Iris pigment epithelial cell (primary cell): Measurements from ENCODE around the gene RBL1.
"Not testable (repeated sequence)": the region's sequence is repeated elsewhere in the genome, so short reads cannot be mapped to it uniquely, and the experiment has no call there.

Source experiments
- DNase-seq: peaks from one replicate; pipeline ENCODE4 v3.0.0-alpha.2; 2011; ENCODE audit warnings: low read depth

Gene RBL1

DNA sequence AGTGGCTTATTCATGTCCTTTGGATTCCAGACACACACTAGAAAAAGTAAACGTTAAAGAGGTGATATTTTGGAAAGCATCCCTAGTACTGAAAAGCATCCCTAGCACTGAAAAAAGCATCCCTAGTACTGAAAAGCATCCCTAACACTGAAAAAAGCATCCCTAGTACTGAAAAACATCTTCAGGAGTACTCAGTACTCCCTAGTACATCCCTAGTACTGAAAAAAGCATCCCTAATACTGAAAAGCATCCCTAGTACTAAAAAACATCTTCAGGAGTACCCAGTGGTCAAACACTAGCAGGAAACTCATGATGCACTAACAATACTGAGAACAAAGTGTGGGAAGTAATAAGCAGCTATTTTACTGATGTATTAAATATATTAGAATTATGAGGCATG lies 98.7 kb downstream of the RBL1 start:
- DNase-seq = no peak

DNA sequence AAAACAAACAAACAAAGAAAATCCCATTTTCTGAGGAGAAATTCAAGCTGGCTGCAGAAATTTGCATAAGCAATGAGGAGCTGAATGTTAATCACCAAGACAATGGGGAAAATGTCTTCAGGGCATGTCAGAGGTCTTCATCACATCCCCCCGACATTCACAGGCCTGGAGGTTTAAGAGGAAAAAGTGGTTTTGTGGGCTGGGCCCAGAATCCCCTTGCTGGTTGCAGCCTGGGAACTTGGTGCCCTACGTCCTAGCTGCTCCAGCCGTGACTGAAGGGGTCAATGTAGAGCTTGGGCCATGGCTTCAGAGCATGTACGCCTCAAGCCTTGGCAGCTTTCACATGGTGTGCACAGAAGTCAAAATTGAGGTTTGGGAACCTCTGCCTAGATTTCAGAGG lies 101.6 kb downstream of the RBL1 start:
- DNase-seq = not testable (repeated sequence)

DNA sequence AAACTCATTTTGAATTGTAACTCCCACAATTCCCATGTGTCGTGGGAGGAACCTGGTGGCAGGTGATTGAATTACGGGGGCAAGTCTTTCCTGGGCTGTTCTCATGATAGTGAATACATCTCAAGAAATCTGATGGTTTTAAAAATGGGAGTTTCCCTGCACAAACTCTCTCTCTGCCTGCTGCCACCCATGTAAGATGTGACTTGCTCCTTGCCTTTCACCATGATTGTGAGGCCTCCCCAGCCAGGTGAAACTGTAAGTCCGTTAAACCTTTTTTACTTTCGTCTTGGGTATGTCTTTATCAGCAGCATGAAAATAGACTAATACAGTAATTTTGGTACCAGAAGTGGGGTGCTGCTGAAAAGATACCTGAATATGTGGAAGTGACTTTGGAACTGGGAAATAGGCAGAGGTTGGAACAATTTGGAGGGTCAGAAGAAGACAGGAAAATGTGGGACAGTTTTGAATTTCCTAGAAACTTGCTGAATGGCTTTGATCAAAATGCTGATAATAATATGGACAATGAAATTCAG lies 102.9 kb downstream of the RBL1 start:
- DNase-seq = no peak

DNA sequence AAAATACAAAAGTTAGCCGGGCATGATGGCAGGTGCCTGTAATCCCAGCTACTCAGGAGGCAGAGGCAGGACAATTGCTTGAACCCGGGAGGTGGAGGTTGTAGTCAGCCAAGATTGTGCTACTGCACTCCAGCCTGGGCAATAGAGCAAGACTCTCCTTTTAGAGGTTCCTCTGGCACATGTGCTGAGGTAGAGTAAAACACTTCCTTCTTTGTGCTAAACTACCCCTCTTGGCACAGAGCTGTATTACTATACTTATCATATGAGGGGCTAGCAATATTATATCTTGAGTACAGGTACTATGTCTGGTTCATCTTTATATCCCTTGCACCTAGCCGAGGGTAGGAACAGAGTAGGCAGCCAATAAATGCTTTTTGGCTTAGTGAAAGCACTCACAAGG lies 104.1 kb downstream of the RBL1 start:
- no peak for DNase-seq

DNA sequence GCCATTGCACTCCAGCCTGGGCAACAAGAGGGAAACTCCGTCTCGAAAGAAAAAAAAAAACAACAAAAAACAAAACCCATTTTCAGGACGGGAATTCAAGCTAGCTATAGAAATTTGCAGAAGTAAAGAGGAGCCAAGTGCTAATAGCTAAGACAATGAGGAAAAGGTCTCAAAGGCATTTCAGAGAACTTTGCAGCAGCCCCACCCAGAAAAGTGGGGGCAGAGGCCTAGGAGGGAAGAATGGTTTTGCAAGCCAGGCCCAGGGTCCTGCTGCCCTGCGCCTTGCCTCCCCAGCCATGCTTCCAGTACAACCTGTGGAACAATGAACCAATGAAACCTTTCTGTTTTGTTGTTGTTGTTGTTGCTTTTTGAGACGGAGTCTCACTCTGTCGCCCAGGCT lies 106.0 kb downstream of the RBL1 start:
- DNase-seq = no peak

DNA sequence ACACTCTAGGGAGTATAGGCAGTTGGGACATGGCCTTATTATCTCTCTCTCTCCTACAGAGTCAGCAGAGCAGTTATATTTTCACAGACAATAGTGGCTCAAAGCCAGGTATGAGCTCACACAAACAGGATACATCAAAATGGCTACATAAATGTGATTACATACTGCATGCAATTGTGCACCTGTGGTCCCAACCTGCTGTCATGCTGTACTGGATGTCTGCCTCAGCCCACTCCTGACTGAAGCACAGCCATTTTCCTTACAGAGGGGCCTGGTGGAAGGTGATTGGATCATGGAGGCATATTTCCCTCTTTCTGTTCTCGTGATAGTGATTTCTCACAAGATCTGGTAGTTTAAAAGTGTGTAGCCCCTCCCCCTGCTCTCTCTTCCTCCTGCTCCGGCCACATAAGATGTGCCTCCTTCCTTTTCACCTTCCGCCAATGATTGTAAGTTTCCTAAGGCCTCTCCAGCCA lies 107.3 kb downstream of the RBL1 start:
- peak; percentile 34 for DNase-seq

DNA sequence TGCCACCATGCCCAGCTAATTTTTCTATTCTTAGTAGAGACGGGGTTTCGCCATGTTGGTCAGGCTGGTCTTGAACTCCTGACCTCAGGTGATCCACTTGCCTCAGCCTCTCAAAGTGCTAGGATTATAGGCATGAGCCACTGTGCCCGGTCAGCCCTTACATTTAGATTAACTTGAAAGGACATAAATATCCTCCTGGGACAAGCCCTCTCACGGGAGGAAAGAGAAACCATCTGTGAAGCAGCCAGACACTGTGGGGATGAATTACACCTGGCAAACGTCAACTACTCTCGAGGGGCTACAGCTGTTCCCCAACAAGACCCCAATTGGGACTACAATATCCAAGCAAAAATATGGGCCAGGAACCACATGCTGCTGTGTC lies 111.5 kb downstream of the RBL1 start:
- DNase-seq = no peak

DNA sequence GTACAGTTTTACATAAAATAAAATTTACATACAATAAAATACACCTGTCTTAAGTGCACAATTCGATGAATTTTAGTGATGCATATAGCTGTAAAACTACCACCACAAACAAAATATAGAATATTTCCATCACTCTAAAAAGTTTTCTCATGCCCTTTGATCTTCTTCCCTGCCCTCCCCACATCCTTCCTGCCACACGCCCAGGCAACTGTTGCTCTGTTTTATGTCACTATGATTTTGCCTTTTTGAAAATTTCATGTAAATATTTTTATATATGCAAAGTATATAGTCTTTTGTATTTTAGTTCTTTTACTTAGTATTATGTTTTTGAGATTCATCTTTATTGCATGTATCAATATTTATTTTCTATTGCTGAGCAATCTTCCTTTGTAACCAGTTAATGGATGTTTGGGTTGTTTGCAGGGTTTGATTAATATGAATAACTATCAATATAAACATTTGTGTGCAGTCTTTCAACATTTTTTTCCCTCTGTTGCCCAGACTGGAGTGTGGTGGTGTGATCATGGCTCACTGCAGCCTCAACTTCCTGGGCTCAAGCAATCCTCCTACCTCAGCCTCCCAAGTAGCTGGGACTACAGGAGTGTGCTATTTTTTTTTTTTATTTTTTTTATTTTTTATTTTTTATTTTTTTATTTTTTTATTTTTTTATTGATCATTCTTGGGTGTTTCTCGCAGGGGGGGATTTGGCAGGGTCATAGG lies 120.5 kb downstream of the RBL1 start:
- DNase-seq = no peak

DNA sequence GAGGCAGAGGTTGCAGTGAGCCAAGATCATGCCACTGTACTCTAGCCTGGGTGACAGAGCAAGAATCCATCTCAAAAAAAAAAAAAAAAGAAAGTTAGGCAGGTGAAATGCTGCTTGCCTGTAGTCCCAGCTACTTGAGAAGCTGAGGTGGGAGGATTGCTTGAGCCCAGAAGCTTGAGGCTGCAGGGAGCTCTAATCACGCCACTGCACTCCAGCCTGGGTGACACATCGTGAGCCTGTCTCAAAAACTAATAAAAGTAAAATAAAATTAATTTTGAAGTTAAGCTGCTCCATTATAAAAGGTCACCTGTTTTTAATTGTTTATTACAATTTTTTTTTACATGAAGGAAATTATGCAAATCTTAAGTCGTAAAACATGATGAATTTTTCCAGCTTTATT lies 121.1 kb downstream of the RBL1 start:
- DNase-seq = no peak

DNA sequence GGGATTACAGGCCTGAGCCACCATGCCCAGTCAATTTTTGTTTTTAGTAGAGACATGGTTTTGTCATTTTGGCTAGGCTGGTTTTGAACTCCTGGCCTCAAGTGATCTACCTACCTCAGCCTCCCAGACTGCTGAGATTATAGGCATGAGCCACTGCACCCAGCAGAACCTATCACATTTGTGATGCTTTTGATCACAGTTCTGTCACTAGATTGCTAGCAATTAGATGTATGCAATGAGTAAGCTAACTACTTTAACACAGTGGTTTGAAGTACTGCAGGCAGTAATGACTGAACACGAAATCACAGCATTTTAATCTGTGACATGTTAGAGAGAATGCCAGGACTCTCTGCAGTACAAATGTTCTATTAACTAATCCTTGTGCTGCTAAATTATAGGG lies 124.7 kb downstream of the RBL1 start:
- DNase-seq = no peak

DNA sequence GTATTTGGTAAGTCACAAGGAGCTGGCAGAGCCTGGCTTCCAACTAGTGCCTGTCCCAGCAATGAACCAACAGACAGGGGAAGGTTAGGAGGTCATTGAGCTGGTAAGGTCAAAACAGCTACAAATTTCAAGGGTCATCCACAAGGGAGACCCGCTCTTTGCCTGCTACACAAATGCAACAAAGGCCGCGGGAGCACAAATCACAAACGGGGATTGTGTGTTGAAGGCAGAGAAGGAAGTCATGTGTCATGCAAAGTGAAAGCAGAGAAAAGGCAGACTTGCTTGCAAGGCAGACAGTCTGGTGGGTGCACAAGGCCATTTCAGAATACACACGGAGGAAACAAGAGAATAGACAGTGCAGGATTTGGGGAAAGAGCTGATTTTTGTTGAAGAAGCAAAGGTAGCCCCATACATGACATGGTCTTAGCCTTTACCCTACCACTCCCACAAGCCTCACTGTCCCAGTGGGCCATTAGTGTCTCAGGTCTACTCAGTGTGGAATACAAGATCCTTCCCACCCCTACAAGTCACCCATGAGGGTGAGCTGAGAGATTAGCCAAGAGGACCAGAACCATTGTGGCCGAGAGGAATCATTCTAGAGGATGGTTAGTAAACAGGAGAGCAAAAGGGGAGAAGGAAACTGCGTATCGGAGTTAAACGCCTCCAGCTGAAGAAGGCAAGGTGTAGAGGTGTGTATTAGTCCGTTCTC lies 126.2 kb downstream of the RBL1 start:
- DNase-seq = no peak

DNA sequence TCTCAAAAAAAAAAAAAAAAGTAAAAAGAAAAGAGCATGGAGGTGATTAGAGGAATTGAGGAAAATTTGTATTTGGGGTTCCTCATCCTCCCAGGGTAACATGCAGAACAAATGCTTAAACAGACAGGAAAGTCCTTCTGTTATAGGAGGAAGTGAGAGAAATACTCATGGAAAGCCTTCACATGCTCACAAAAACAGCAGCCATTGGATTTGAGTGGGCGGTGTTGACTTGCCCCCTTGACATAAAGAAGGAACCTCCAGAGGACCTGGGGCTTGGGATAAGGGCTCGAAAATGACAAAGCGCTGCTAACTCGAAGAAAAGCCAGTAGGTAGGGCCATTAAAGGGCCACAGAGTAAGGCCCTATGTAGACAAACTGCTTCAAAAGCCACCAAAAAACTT lies 126.7 kb downstream of the RBL1 start:
- DNase-seq = no peak

DNA sequence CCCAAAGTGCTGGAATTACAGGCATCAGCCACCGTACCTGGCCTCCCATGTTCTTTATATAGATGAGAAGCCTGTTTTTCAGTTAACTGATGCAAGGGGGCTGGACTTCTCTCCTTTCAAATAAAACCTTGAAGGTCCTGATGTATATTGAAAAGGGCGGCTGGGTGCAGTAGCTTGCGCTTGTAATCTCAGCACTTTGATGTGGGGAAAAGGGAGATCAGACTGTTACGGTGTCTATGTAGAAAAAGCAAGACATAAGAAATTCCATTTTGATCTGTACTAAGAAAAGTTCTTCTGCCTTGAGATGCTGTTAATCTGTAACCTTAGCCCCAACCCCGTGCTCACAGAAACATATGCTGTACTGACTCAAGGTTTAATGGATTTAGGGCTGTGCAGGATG lies 128.2 kb downstream of the RBL1 start:
- no peak for DNase-seq

DNA sequence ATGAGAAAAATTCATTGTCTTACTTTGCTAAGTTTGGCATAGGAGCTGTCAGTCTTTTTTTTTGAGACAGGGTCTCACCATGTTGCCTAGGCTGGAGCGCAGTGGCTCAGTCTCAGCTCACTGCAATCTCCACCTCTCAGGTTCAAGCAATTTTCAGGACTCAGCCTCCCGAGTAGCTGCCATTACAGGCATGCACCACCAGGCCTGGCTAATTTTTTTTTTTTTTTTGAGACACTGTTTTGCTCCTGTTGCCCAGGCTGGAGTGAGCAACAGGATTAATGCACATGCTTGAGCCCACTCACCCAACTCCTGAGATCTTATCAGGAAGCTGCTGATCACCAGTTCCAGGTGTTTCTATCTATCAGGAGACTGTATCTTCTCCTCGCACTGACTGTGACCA lies 128.8 kb downstream of the RBL1 start:
- DNase-seq = not testable (repeated sequence)

DNA sequence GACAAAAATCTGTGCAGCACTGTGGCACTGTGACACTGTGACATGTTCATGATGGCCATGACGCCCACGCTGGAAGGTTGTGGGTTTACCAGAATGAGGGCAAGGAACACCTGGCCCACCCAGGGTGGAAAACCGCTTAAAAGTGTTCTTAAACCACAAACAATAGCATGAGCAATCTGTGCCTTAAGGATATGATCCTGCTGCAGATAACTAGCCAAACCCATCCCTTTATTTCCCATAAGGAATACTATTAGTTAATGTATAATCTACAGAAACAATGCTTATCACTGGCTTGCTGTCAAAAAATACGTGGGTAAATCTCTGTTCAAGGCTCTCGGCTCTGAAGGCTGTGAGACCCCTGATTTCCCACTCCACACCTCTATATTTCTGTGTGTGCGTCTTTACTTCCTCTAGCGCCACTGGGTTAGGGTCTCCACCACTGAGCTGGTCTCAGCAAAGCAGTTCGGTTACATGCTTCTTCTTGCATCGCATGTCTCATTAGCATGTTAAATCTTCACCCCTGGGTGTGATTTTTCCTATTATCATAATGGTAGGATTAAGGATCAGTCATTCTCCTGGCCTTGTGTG lies 133.3 kb downstream of the RBL1 start:
- not testable (repeated sequence) for DNase-seq

DNA sequence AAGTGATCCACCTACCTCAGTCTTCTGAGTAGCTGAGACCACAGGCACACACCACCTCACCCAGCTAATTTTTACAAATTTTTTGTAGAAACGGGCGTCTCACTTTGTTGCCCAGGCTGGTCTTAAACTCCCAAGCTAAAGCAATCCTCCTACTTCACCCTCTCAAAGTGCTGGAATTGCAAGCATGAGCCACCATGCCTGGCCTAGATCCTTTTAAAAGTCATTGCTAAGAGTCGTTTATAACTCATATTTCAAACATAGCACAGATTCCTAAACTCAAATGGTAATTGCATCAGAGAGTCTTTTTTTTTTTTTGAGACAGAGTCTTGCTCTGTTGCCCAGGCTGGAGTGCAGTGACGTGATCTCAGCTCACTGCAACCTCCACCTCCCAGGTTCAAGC lies 136.6 kb downstream of the RBL1 start:
- DNase-seq = peak; percentile 32

DNA sequence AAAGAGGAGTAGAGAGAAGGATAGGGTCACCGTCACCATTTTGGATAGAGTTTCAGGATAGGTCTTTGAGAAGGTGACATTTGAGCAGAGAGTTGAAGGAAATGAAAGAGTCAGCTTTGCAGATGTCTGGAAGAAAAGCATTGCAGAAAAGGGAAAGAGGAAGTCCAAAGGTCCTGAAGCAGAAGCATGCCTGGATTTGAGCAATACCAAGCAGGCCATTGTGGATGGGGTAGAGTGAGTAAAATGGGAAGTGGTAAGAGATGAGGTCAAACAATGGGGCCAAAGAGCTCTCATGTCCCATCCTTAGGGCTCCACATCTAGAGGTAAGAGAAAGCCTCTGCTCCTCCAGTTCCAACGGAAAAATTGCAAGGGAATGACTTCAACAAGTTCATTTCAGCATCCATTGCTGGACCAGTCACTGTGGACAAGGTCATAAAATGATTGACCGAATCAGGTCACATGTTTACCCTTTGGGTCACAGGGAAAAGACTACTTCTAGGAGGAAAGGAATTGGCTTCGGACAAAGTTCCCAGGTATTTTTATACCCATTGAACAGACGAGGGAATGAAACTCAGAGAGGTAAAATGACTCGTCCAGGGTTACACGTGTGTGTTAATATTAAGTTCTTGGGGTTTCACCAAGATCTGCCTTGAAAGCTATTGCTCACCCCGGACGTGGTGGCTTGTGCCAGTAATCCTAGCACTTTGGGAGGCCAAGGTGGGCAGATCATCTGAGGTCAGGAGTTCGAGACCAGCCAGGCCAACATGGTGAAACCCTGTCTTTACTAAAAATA lies 137.7 kb downstream of the RBL1 start:
- DNase-seq = no peak

DNA sequence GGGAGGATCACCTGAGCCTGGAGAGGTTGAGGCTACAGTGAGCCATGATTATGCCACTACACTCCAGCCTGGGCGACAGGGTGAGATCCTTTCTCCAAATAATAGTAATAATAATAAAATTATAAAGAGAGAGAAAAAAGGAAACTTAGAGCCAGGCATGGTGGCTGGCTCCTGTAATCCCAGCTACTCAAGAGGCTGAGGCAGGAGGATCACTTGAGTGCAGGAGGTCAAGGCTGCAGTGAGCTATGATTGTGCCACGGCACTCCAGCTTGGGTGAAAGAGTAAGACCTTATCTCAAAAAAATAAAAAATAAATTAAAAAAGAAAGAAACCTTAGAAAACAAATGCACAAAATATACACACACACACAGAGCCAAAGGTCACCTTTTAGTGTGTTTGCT lies 139.1 kb downstream of the RBL1 start:
- DNase-seq = no peak

DNA sequence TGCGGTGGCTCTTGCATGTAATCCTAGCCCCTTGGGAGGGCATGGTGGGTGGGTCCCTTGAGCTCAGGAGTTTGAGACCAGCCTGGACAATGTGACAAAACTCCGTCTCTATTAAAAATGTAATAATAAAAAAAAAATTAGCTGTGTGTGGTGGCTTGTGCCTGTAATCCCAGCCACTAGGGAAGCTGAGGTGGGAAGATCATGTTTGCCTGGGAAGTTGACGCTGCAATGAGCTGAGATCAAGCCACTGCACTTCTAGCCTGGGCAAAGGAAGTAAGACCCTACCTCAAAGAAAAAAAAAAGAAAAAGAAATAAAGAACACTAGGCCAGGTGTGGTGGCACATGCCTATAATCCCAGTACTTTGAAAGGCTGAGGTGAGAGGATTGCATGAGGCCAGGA lies 139.8 kb downstream of the RBL1 start:
- DNase-seq = no peak

DNA sequence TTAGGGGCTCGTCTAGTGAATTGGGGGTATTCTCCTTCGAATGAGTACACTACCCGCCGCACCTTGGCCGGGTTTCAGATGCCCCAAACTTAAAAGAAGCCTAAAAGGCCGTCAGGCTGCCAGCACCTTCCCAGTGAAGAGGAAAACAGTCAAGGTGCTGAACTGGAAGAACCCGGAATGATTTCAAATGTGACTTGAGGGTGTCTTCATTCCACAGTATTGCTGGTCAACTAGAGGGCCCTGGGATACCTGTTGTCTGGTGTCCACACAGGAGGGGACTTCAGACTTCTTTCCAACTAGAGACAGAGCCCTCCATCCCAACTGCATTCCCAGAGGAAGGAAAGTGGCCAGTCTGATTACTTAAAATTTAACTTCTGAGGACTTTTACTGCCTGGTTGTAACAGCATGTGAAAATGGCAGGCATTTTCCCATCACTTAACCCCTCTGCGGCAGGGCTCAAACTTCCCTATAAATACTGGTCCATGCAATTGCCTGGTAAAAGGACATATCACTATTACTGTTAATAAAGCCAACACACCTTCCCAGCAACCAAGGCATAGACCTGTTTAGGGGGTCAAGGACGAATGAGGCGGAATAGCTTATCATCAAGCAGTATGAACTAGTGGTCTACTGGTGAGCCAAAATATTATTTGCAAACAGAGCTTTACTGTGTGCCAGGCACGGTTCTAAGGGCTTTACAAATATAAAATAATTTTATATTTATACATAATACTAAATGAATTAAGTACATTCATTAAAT lies 143.6 kb downstream of the RBL1 start:
- no peak for DNase-seq

DNA sequence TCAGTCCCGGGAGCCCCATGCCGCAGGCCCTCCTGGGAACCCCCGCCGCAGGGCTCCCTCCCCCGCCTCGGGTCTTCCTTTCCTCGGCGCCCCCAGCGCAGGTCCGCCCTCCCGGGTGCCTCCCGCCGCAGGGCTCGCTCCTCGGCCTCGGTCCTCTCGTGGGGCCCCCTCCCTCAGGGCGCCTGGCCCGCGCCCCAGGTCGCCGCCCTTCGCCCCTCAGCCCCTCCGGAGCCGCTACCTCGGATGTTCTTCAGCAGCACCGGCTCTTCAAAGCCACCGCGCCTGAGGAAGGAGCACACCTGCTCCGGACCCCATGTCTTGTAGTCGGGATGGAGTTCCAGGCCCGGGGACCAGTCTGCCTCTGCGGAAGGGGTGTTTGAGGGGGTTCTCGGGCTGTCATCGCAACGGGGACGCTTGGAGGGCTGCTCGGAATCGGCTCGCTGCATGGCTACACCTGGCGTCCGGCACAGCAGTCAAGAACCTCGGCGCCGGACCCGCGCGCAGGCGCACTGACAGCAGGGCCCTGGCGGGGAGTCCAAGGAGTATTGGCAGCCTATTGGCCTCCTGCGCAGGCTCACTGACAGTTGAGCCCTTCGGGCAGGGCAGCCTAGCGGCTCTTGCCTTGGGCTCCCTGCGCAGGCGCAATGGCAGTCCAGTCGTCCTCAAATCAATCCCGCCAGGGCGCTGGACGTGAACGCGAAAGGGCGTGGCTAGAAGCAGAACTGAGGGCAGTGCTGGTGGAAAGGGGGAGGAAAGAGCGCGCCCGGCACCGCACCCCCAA lies 144.4 kb downstream of the RBL1 start, which contains the start of gene SAMHD1:
Gene SAMHD1, minus strand, starts transcription at position 511 of the 781 bp plus-strand sequence. Its CDS starts 65 bp downstream, at position 446.
- peak; percentile 98 for DNase-seq
